AG10803 (cell line): Measurements from ENCODE around the gene CDKAL1.
A peak's percentile ranks its signal among the peaks of the same experiment; 100 is the strongest.
"Not testable (repeated sequence)": the region's sequence is repeated elsewhere in the genome, so short reads cannot be mapped to it uniquely, and the experiment has no call there.

ENCODE experiments used
- DNase-seq: peaks from one replicate; pipeline ENCODE4 v3.0.0; 2010; ENCODE audit warnings: low read depth
- H3K4me3 ChIP-seq: 2 replicates; pipeline ENCODE4 v1.5.1; 2011; ENCODE audit warnings: mild to moderate bottlenecking, low read length, control low read depth
- TF ChIP-seq, protein P1 (sequence below): conservative IDR thresholded peaks from 2 replicates; pipeline ENCODE4 v1.5.1; 2011; ENCODE audit warnings: mild to moderate bottlenecking, low read length, control low read depth, inconsistent platforms

The CDKAL1 gene

DNA sequence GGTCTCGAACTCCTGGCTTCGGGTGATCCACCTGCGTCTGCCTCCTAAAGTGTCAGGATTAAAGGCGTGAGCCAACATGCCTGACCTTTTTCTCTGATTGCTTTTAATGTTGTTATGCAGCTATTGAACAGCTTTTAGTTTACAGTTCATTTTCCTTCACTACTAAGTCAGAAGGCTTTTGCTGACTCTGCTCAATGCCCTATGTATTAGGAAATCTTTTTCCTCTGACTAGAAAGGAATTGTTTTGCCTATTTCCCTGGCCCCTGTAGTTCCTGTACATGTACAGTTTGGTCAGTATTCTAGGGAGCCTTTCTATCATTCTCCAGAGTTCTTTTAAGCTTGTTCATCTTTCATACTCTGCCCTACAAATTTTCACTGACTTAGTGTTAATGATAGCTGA, 280.2 kb downstream of the CDKAL1 start:
- DNase-seq = no peak
- TF ChIP-seq, protein P1, sequence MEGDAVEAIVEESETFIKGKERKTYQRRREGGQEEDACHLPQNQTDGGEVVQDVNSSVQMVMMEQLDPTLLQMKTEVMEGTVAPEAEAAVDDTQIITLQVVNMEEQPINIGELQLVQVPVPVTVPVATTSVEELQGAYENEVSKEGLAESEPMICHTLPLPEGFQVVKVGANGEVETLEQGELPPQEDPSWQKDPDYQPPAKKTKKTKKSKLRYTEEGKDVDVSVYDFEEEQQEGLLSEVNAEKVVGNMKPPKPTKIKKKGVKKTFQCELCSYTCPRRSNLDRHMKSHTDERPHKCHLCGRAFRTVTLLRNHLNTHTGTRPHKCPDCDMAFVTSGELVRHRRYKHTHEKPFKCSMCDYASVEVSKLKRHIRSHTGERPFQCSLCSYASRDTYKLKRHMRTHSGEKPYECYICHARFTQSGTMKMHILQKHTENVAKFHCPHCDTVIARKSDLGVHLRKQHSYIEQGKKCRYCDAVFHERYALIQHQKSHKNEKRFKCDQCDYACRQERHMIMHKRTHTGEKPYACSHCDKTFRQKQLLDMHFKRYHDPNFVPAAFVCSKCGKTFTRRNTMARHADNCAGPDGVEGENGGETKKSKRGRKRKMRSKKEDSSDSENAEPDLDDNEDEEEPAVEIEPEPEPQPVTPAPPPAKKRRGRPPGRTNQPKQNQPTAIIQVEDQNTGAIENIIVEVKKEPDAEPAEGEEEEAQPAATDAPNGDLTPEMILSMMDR = no peak
- no peak overlapping the region for H3K4me3 ChIP-seq

DNA sequence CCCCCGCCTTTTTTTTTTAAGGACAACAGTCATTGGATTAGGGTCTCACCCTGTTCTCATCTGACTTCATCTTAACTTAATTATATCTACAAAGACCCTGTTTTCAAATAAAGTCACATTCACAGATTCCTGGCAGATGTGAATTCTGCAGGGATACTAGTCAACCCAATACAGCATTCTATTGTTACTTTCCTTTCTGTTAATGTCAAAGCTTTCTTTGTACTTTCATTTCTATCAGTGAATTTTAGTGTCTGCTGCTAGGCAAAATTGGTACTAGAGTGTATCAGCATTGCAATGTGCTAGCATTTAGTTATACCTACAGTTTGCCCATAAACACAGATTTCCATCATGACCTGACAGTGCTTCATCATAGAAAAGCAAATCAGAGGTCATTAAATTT, 281.9 kb downstream of the CDKAL1 start:
- DNase-seq = no peak
- TF ChIP-seq, protein P1 = no peak

DNA sequence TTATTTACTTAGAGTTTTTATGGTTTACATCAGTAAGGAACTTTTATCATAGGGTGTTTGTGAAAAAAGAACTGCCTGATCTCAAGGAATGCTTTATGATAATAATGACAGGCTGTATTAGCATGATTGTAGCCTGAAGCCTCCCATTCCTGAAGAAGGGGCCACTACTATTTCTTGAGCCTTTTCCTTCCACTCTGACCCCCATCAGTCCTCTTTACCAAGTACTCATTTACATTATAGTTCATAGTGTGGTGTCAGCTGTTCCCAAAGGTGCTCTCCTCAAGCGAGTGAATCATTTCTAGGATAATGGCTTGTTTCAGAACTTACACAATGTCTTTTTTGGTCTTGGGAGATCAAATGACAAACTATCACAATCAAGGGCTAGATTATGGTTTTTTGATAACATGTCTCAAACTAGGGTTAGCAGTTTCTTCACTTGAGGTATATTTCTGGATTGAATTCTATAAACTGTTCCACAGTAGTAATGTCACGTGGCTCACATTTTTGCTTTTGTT, 283.6 kb downstream of the CDKAL1 start:
- DNase-seq = no peak
- H3K4me3 ChIP-seq = no peak overlapping the region
- TF ChIP-seq, protein P1 = no peak

More for the DNA sequence above, 281.9 kb downstream of the CDKAL1 start:
- no peak overlapping the region for H3K4me3 ChIP-seq

DNA sequence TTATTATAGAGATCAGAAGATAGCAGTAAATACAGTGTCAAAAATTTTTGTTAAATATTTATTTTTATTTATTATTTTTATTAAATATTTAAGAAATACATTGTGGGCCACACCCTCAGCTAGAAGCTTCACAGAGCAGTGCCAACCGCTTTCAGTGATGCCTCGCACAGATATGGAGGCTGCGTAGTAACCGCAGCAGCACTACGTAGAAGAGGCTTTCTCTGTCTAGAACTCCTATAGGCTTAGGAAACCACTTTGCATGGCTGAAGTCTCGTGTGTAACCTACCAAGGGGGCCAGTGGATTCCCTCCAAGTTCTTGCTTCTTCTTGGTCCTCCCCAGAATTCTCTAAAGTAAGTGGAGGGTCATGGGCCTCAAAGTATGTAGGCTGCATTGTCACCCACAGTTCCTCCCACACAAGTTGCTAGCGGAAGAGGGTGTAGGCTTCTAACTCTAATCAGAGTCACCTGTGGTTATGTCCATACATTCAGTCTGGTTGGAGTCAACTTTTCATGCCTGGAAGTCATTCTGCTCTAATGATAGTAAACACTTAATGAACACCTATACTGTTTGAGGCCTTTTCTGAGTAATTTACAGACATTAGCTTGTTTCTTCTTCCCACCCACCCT, 285.6 kb downstream of the CDKAL1 start:
- H3K4me3 ChIP-seq = no peak overlapping the region
- TF ChIP-seq, protein P1 = no peak
- no peak for DNase-seq

DNA sequence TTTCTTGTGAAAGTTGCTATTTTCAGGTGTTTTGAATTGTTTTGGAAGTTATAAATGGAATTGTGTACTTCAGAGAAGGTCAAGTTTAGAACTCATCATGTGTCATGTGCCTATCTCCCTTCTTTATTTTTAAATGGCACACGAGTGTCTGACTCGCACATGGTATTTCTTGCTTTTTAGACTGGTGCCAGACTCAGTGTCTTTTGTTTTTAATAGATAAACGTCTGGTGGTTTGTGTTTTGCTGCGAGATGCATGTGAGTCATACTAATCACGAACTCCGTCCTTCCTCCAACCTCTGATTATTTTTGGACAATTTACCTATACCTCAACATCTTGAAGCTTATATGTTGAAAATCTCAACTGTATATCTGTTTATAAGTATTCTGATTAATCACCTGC, 292.1 kb downstream of the CDKAL1 start:
- TF ChIP-seq, protein P1 = no peak
- peak; percentile 59 for DNase-seq
- no peak overlapping the region for H3K4me3 ChIP-seq

DNA sequence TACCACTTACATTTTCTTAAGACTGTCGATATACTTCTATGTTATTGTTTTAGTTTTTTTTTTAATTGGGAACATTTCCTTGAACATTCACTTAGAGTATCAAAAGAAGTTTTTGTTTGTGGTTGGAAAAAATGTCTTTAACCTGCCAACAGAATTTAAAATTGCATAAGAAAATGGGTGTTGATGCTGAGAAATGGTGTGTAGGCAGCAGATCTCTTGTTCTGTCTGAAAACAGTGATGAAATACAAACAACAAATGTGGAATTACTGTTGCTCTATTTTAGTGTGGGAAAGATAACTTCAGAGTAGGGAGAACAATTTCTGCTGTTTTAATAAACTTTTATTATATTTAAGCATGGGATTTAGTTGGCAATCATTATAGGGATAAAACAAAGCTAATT, 293.5 kb downstream of the CDKAL1 start:
- TF ChIP-seq, protein P1 = no peak
- no peak overlapping the region for H3K4me3 ChIP-seq
- DNase-seq = peak; percentile 92

DNA sequence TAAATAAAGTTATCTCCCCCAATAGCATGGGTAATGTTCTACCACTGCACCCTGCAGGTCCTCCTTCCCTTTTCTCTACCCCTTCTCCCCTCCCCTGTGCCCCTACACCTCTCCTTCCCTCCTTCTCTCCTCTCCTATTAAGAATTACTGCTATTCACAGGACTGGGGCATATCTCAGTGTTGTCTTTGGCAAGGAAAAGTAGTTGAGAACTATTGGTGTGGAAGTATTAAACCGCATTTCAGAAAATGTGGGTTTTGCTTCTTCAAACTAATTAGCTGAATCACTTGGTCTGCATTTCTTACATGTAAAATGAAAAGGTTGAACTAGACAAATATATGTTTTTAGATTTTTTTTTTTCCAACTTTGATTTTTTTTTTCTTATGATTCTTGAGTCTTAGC, 296.3 kb downstream of the CDKAL1 start:
- H3K4me3 ChIP-seq = no peak overlapping the region

DNA sequence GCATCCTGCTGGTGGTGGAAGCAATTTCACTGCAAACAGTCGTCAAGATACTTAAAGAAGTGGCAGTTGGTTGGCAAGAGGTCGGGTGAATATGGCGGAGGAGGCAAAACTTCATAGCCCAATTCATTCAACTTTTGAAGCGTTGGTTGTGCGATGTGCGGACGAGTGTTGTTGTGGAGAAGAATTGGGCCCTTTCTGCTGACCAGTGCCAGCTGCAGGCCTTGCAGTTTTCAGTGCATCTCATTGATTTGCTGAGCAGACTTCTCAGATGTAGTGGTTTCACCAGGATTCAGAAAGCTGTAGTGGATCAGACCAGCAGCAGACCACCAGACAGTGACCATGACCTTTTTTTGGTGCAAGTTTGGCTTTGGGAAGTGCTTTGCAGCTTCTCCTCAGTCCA, 297.0 kb downstream of the CDKAL1 start:
- H3K4me3 ChIP-seq, DNase-seq: not testable (repeated sequence)

More for the DNA sequence above, 296.3 kb downstream of the CDKAL1 start:
- TF ChIP-seq, protein P1 = no peak
- DNase-seq = no peak
